ENCODE data around the gene NELFE.

- TF ChIP-seq CTCF (IDR thresholded peaks at IDR 0.05; ENCODE audit: poor library complexity) (no peak), EZH2phosphoT487 (IDR thresholded peaks at IDR 0.05; ENCODE audit: low read depth, severe bottlenecking, unreplicated experiment) (no peak), EZH2 (IDR thresholded peaks at IDR 0.05; ENCODE audit: borderline replicate concordance) (no peak)
These were observed 11.6 kb downstream of the NELFE start for GRCh38 chr6:31947070-31947675.
